WTC11 (cell line): ENCODE data around the gene U2SURP.
"Not testable (repeated sequence)": the region's sequence is repeated elsewhere in the genome, so short reads cannot be mapped to it uniquely, and the experiment has no call there.

Experiments
- ATF1 ChIP-seq: sonication (generic); formaldehyde crosslinking; IDR thresholded peaks from 2 replicates; pipeline ENCODE4 v1.8.1; 2023; ENCODE audit warnings: mild to moderate bottlenecking, moderate library complexity, missing genetic modification reagents
- CTCF ChIP-seq: fragments of 200-600 bp; IDR thresholded peaks from 2 replicates; pipeline ENCODE4 v1.8.0; 2022; ENCODE audit warnings: antibody characterized with exemption
- FOXP1 ChIP-seq: sonication (generic); formaldehyde crosslinking; IDR thresholded peaks from 2 replicates; pipeline ENCODE4 v1.8.0; 2022; ENCODE audit warnings: missing genetic modification reagents, mild to moderate bottlenecking, moderate library complexity, borderline replicate concordance
- JAZF1 ChIP-seq: fragments of 250-450 bp; sonication (Bioruptor Pico); IDR thresholded peaks from 2 replicates; pipeline ENCODE4 v1.9.0; 2021; ENCODE audit warnings: moderate library complexity, mild to moderate bottlenecking, inconsistent platforms
- JUN ChIP-seq: sonication (generic); formaldehyde crosslinking; IDR thresholded peaks from 2 replicates; pipeline ENCODE4 v1.8.0; 2023; ENCODE audit warnings: mild to moderate bottlenecking, missing genetic modification reagents
- SP1 ChIP-seq: sonication (generic); formaldehyde crosslinking; conservative IDR thresholded peaks from 2 replicates; pipeline ENCODE4 v1.8.1; 2022; ENCODE audit warnings: missing genetic modification reagents
- TCF7 ChIP-seq: sonication (generic); formaldehyde crosslinking; IDR thresholded peaks from 2 replicates; pipeline ENCODE4 v1.8.0; 2022; ENCODE audit warnings: mild to moderate bottlenecking, low read depth, missing genetic modification reagents, moderate library complexity
- ZNF416 ChIP-seq: fragments of 250-450 bp; sonication (Bioruptor Pico); IDR thresholded peaks from 2 replicates; pipeline ENCODE4 v1.9.0; 2021; ENCODE audit warnings: mild to moderate bottlenecking, inconsistent platforms
- TF ChIP-seq, protein P1 (sequence below): sonication (generic); formaldehyde crosslinking; IDR thresholded peaks from 2 replicates; pipeline ENCODE4 v1.8.0; 2022; ENCODE audit warnings: mild to moderate bottlenecking, missing genetic modification reagents
- TF ChIP-seq, protein P2 (sequence below): sonication (generic); formaldehyde crosslinking; IDR thresholded peaks from 2 replicates; pipeline ENCODE4 v1.8.1; 2023; ENCODE audit warnings: mild to moderate bottlenecking, missing genetic modification reagents, moderate library complexity

- not testable (repeated sequence) for TF ChIP-seq FOXP1 (CRISPR knock-in tag); CTCF; TCF7; SP1 (CRISPR knock-in tag); JUN (CRISPR knock-in tag); ZNF416; JAZF1 (CRISPR knock-in tag); ATF1 (CRISPR knock-in tag)
- TF ChIP-seq, protein P1, sequence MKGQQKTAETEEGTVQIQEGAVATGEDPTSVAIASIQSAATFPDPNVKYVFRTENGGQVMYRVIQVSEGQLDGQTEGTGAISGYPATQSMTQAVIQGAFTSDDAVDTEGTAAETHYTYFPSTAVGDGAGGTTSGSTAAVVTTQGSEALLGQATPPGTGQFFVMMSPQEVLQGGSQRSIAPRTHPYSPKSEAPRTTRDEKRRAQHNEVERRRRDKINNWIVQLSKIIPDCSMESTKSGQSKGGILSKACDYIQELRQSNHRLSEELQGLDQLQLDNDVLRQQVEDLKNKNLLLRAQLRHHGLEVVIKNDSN, result not testable (repeated sequence)
- TF ChIP-seq, protein P2, sequence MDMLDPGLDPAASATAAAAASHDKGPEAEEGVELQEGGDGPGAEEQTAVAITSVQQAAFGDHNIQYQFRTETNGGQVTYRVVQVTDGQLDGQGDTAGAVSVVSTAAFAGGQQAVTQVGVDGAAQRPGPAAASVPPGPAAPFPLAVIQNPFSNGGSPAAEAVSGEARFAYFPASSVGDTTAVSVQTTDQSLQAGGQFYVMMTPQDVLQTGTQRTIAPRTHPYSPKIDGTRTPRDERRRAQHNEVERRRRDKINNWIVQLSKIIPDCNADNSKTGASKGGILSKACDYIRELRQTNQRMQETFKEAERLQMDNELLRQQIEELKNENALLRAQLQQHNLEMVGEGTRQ (CRISPR knock-in tag), result not testable (repeated sequence)
Observed at GRCh38 chr3:143073983-143074382, 72.6 kb downstream of the U2SURP start.
